Right lobe of liver (tissue), 4 donors: ENCODE measurements around the gene SASH1.

Experiments used
- CTCF ChIP-seq, 4 donors: fragments of 200-600 bp in 3 of 4; fragments of 450-650 bp in 1 of 4; IDR thresholded peaks; one replicate each; pipeline versions ENCODE4 v1.5.1 to v1.8.0; 2016 to 2022; ENCODE audit warnings: antibody characterized with exemption in 4 of 4, mild to moderate bottlenecking in 2 of 4
- POLR2A ChIP-seq: fragments of 450-650 bp; IDR thresholded peaks from one replicate; pipeline ENCODE4 v1.6.1; 2017; ENCODE audit warnings: antibody characterized with exemption, mild to moderate bottlenecking
- donor health status: DM: no; HTN: no; CAD: no.
- donor health status: DM: no; HTN: no; CAD: no.
- donor health status: DM: no; HTN: yes; CAD: no.

GRCh38 chr6:148317739-148318138, 24.9 kb upstream of the SASH1 start:
- TF ChIP-seq CTCF (IDR thresholded peaks at IDR 0.05) (no peak), POLR2A (no peak)
